Measurements from ENCODE around the gene ADGRA1. TPM values are rescaled to one million over a fixed set of nuclear protein-coding genes. Genes with fewer than 3 reads are reported as not detected.

The ADGRA1 gene
- total RNA-seq, 1 experiment from 2014 or later, result not detected

DNA sequence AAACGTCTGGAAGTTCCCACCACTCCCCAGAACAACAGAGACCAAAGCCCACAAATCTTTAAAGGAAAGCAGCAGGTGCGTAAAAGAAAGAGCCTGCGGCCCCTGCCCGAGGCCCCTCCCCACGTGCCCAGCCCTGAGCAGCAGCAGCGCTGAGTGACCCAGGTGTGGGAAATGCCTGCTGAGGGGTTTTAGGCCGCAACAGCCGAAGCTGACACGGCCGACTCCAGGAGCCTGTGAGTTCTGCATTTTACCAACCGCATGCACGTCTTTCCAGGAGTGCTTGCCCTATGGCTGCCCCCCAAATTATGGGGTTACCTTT is 70.7 kb downstream of the ADGRA1 start:
- CTCF ChIA-PET, result no interaction called here
- H3K4me1 Mint-ChIP-seq (ENCODE audit: insufficient read depth, unreplicated experiment), result no peaks in the 10 kb centered on the region
- H3K27ac Mint-ChIP-seq (ENCODE audit: low read depth, unreplicated experiment), result no peak overlapping the region
- H3K27me3 Mint-ChIP-seq (ENCODE audit: insufficient read depth, unreplicated experiment), result no peaks in the 10 kb centered on the region
- H3K9me3 Mint-ChIP-seq (ENCODE audit: unreplicated experiment), result peaks cover 5% of the 10 kb centered on the region
- no peaks in the 10 kb centered on the region for H3K36me3 Mint-ChIP-seq (ENCODE audit: insufficient read depth, unreplicated experiment)
- no TSS peak for BruUV-seq (replicated peaks)
- intact Hi-C loops (cut with micrococcal nuclease), result no loop called here
- TF ChIP-seq, protein P1, sequence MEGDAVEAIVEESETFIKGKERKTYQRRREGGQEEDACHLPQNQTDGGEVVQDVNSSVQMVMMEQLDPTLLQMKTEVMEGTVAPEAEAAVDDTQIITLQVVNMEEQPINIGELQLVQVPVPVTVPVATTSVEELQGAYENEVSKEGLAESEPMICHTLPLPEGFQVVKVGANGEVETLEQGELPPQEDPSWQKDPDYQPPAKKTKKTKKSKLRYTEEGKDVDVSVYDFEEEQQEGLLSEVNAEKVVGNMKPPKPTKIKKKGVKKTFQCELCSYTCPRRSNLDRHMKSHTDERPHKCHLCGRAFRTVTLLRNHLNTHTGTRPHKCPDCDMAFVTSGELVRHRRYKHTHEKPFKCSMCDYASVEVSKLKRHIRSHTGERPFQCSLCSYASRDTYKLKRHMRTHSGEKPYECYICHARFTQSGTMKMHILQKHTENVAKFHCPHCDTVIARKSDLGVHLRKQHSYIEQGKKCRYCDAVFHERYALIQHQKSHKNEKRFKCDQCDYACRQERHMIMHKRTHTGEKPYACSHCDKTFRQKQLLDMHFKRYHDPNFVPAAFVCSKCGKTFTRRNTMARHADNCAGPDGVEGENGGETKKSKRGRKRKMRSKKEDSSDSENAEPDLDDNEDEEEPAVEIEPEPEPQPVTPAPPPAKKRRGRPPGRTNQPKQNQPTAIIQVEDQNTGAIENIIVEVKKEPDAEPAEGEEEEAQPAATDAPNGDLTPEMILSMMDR (IDR thresholded peaks at IDR 0.05; ENCODE audit: unreplicated experiment), result no peak
- H3K4me3 Mint-ChIP-seq (ENCODE audit: unreplicated experiment), result no peak overlapping the region
- no peak for DNase-seq (ENCODE audit: unreplicated experiment)
- POLR2A ChIA-PET, result no interaction called here

DNA sequence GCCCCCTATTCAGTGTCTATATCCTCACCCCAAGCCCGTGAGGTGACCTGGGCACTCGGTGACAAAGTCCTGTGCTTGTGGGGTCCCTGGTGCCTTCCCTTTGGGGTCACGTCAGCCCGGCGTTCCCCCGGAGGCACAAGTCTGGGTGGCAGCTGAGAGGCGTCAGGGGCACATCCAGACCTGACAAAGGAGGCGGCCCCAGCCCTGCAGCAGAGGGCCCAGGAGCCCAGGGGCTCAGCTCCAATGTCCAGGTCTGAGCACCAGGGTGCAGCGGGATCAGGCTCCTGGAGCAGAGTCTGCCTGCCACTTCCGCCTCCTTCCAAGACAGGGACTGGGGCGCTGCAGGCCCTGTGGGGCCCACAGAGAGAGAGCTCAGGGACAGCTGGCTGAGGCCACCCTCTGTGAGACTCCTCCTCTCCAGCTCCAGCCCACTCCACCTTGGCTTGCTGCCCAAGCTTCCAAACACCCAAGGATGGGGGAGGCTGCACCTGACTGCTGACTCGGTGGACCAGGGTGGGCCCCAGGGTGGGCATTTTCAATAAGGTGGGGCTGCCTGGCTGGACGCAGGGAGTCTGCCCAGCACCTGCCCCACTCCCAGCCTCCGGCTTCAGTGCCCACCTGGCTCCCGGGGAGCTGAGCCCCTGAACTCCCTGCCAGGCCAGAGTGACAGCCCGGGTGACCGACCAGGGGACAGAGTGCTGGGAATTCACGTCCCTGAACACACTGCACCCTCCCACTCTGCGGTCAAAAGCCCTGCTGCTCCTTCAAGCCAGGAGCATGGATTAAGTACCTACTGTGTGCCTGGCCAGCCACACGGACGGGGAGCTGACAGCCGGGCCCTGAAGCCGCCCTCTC is 71.3 kb downstream of the ADGRA1 start:
- no peaks in the 10 kb centered on the region for H3K4me1 Mint-ChIP-seq (ENCODE audit: insufficient read depth, unreplicated experiment)
- H3K27ac Mint-ChIP-seq (ENCODE audit: low read depth, unreplicated experiment), result no peak overlapping the region
- TF ChIP-seq, protein P1 (IDR thresholded peaks at IDR 0.05; ENCODE audit: unreplicated experiment), result no peak
- ChIA-PET POLR2A (no interaction called here), CTCF (no interaction called here)
- BruUV-seq (replicated peaks), result no TSS peak
- no peaks in the 10 kb centered on the region for H3K36me3 Mint-ChIP-seq (ENCODE audit: insufficient read depth, unreplicated experiment)
- DNase-seq (ENCODE audit: unreplicated experiment), result no peak
- H3K4me3 Mint-ChIP-seq (ENCODE audit: unreplicated experiment), result no peak overlapping the region
- no peaks in the 10 kb centered on the region for H3K27me3 Mint-ChIP-seq (ENCODE audit: insufficient read depth, unreplicated experiment)
- peaks cover 5% of the 10 kb centered on the region for H3K9me3 Mint-ChIP-seq (ENCODE audit: unreplicated experiment)
- intact Hi-C loops (cut with micrococcal nuclease), result no loop called here

DNA sequence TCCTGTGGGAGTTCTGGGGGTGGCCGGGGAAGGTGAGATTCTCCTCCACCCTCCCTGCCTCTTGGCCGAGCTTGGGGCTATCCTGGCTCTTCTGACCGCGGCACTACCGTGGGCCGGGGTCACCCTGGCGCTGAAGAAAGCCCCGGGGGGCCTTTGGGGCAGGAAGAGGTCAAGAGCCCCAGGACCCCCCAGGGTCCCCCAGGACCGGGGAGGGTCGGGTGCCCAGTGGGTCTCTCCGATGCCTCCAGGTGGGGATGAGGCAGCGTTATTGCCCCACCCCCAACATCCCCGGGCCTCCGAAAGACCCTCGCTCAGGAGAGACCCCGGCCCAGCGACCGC is 71.9 kb downstream of the ADGRA1 start:
- Mint-ChIP-seq H3K9me3 (ENCODE audit: unreplicated experiment) (peaks cover 5% of the 10 kb centered on the region), H3K36me3 (ENCODE audit: insufficient read depth, unreplicated experiment) (no peaks in the 10 kb centered on the region), H3K27ac (ENCODE audit: low read depth, unreplicated experiment) (no peak overlapping the region), H3K4me3 (ENCODE audit: unreplicated experiment) (no peak overlapping the region), H3K4me1 (ENCODE audit: insufficient read depth, unreplicated experiment) (no peaks in the 10 kb centered on the region), H3K27me3 (ENCODE audit: insufficient read depth, unreplicated experiment) (no peaks in the 10 kb centered on the region)
- TF ChIP-seq, protein P1 (IDR thresholded peaks at IDR 0.05; ENCODE audit: unreplicated experiment), result no peak
- ChIA-PET CTCF (no interaction called here), POLR2A (no interaction called here)
- BruUV-seq (replicated peaks), result no TSS peak
- no peak for DNase-seq (ENCODE audit: unreplicated experiment)
- intact Hi-C loops (cut with micrococcal nuclease), result no loop called here

DNA sequence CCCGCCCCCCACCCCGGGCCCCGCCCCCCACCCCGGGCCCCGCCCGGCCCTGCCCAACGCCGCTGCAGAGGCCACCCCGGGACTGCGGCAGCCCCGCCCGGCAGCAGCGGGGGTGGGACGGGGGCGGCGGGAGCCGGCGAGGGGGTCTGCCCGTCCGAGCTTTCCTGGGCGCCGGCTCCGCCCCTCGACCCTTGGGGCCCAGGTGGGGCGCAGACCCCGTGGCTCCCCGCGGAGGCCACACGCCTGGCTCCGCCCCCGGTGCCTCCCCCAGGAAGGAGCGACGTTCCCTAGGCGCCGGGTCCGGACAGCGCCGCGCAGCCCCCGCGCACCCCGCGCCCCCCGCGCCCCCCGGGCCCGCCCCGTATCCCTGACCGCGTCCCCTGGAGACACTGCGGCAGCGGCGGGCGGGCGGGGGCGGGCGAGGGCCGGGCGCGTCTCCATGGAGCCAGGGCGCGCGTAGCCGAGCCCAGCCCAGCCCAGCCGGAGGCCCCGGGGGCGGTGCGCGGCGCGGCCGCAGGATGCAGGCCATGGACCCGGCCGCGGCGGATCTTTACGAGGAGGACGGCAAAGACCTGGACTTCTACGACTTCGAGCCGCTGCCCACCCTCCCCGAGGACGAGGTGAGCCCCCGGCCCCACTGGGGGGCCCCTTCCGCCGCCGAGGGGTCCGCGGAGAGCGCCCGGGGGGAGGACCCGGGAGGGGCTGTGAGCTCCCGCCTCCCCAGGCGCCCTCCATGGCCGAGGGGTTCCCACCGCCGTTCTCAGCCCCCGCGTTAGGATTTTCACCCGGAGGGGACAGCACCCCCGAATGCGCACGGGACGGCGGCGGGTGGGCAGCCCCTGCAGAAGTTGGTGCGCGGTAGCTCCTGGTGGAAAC is 72.5 kb downstream of the ADGRA1 start, which contains the start of gene KNDC1:
Gene KNDC1, plus strand, starts transcription at position 270 of the 876 bp plus-strand sequence. Its CDS starts 249 bp downstream, at position 519.
- no TSS peak for BruUV-seq (replicated peaks)

More for the DNA sequence above, 72.5 kb downstream of the ADGRA1 start, which contains the start of gene KNDC1:
- no peak within 1 kb of the TSS for H3K27ac Mint-ChIP-seq (ENCODE audit: low read depth, unreplicated experiment)
- ChIA-PET CTCF (interaction anchor here (0.9 kb wide), 1 partner anchor 17 kb away, joined by 3 read pairs; no protein-coding TSS in a partner anchor), POLR2A (no interaction called here)
- no peaks in the 10 kb centered on the region for H3K36me3 Mint-ChIP-seq (ENCODE audit: insufficient read depth, unreplicated experiment)
- no peaks in the 10 kb centered on the region for H3K4me1 Mint-ChIP-seq (ENCODE audit: insufficient read depth, unreplicated experiment)
- H3K4me3 Mint-ChIP-seq (ENCODE audit: unreplicated experiment), result peak within 1 kb of the TSS; percentile 38
- no peaks in the 10 kb centered on the region for H3K27me3 Mint-ChIP-seq (ENCODE audit: insufficient read depth, unreplicated experiment)
- H3K9me3 Mint-ChIP-seq (ENCODE audit: unreplicated experiment), result peaks cover 5% of the 10 kb centered on the region
- TF ChIP-seq, protein P1 (IDR thresholded peaks at IDR 0.05; ENCODE audit: unreplicated experiment), result no peak
- intact Hi-C loops (cut with micrococcal nuclease), result no loop called here
- DNase-seq (ENCODE audit: unreplicated experiment), result peak; percentile 5
